HepG2 (cell line): ENCODE data around the gene RSPH9. TPM values are rescaled to one million over a fixed set of nuclear protein-coding genes. Genes with fewer than 3 reads are reported as not detected.

ENCODE experiments used
- ARID5B ChIP-seq: IDR thresholded peaks from 2 replicates; pipeline ENCODE4 v1.4.0; 2020; ENCODE audit warnings: mild to moderate bottlenecking, missing genetic modification reagents
- BRD4 ChIP-seq: sonication (generic); formaldehyde crosslinking; IDR thresholded peaks from 2 replicates; pipeline ENCODE4 v1.4.0; 2020; ENCODE audit warnings: missing genetic modification reagents
- GLMP ChIP-seq: sonication (generic); formaldehyde crosslinking; IDR thresholded peaks from 2 replicates; pipeline ENCODE4 v1.9.0; 2021; ENCODE audit warnings: missing genetic modification reagents, mild to moderate bottlenecking, borderline replicate concordance
- NFE2 ChIP-seq: sonication (generic); formaldehyde crosslinking; IDR thresholded peaks from 2 replicates; pipeline ENCODE4 v1.4.0; 2020; ENCODE audit warnings: missing genetic modification reagents
- NPAS2 ChIP-seq: sonication (generic); formaldehyde crosslinking; IDR thresholded peaks from 2 replicates; pipeline ENCODE4 v1.8.0; 2022; ENCODE audit warnings: mild to moderate bottlenecking, missing genetic modification reagents, borderline replicate concordance
- RFX1 ChIP-seq: fragments of 450-650 bp; IDR thresholded peaks from 2 replicates; pipeline ENCODE4 v1.6.1; 2017
- XBP1 ChIP-seq: sonication (generic); formaldehyde crosslinking; IDR thresholded peaks from 2 replicates; pipeline ENCODE4 v1.5.0; 2020; ENCODE audit warnings: missing genetic modification reagents
- ZNF646 ChIP-seq: sonication (generic); formaldehyde crosslinking; IDR thresholded peaks from 2 replicates; pipeline ENCODE4 v1.9.0; 2021; ENCODE audit warnings: mild to moderate bottlenecking, missing genetic modification reagents
- polyA plus RNA-seq, 8 experiments: library from polyadenylated mRNA; depleted of rRNA in 3 of 8; stranded (reverse) in 7 of 8; unstranded in 1 of 8; fragments of >200 nt; fragmentation: Illumina TruSeq in 4 of 8; extraction: Trizol in 4 of 8; gene quantifications; 2 replicates each; pipeline versions ENCODE4 v1.2.1 to v1.2.3, GENCODE V29; 2011 to 2016; ENCODE audit warnings: low read depth in 4 of 8, missing spikeins in 1 of 8, mixed read lengths in 1 of 8; ENCODE audit not compliant: insufficient read depth in 1 of 8
- total RNA-seq, 5 experiments: library from RNA; depleted of rRNA; stranded (reverse); fragments of >200 nt; fragmentation: Illumina TruSeq; extraction: Trizol; gene quantifications; 2 replicates each; pipeline ENCODE4 v1.2.3, GENCODE V29; 2016; ENCODE audit warnings: low read depth in 1 of 5
- TF ChIP-seq, protein P1 (sequence below): sonication (generic); formaldehyde crosslinking; IDR thresholded peaks from 2 replicates; pipeline ENCODE4 v1.4.0; 2020; ENCODE audit warnings: mild to moderate bottlenecking, missing genetic modification reagents
- TF ChIP-seq, protein P2 (sequence below): sonication (generic); formaldehyde crosslinking; IDR thresholded peaks from 2 replicates; pipeline ENCODE4 v1.4.0; 2020; ENCODE audit warnings: missing genetic modification reagents
- TF ChIP-seq, protein P3 (sequence below): sonication (generic); formaldehyde crosslinking; IDR thresholded peaks from 2 replicates; pipeline ENCODE4 v1.4.0; 2020; ENCODE audit warnings: mild to moderate bottlenecking, missing genetic modification reagents

RSPH9 gene
- total and polyA plus RNA-seq, 2 of the 13 experiments (the other 11 are each of a cell fraction or from before 2014, with no cell fraction given): 0.04 TPM; not detected in 1

DNA sequence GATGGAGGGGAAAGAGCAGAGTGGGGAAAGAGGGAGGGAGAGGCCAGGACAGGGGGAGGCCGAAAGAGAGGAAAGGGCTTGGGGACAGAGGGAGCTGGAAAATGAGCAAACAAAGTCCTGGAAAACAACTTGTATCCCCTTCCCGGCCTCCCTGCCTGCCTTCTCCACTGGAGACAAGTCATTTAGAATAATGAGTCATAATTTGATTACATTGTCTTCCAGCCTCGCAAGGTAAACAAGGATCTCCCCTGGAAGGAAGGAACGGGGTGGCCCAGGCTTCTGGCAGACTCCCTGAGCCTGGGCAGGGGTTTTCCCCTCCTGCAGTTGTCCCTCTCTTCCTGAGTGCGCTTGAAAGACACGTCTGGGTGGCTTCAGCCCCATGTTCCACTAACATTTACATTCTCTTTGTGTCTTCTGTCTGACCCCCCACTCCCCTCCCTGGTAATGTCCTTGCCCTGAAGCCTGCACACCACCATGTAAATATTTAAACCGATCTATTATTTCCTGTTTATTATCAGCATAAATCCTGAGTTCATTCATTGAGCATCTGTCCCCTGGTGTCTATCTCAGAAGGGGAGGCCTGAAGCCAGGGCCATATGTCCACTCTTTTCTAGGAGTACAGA lies 54.8 kb downstream of the RSPH9 start (continued):
- TF ChIP-seq, protein P1, sequence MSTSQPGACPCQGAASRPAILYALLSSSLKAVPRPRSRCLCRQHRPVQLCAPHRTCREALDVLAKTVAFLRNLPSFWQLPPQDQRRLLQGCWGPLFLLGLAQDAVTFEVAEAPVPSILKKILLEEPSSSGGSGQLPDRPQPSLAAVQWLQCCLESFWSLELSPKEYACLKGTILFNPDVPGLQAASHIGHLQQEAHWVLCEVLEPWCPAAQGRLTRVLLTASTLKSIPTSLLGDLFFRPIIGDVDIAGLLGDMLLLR: no peak
- TF ChIP-seq NFE2 (CRISPR knock-in tag): no peak
- TF ChIP-seq GLMP (CRISPR knock-in tag): no peak
- TF ChIP-seq, protein P2, sequence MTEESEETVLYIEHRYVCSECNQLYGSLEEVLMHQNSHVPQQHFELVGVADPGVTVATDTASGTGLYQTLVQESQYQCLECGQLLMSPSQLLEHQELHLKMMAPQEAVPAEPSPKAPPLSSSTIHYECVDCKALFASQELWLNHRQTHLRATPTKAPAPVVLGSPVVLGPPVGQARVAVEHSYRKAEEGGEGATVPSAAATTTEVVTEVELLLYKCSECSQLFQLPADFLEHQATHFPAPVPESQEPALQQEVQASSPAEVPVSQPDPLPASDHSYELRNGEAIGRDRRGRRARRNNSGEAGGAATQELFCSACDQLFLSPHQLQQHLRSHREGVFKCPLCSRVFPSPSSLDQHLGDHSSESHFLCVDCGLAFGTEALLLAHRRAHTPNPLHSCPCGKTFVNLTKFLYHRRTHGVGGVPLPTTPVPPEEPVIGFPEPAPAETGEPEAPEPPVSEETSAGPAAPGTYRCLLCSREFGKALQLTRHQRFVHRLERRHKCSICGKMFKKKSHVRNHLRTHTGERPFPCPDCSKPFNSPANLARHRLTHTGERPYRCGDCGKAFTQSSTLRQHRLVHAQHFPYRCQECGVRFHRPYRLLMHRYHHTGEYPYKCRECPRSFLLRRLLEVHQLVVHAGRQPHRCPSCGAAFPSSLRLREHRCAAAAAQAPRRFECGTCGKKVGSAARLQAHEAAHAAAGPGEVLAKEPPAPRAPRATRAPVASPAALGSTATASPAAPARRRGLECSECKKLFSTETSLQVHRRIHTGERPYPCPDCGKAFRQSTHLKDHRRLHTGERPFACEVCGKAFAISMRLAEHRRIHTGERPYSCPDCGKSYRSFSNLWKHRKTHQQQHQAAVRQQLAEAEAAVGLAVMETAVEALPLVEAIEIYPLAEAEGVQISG (CRISPR knock-in tag): peak; percentile 9; the same call in 1 of the 2 replicates
- no peak for TF ChIP-seq BRD4 (CRISPR knock-in tag)
- peak; percentile 77 for TF ChIP-seq ARID5B (CRISPR knock-in tag)
- no peak for TF ChIP-seq RFX1
- TF ChIP-seq NPAS2 (CRISPR knock-in tag): no peak
- TF ChIP-seq XBP1 (CRISPR knock-in tag): no peak
- TF ChIP-seq, protein P3, sequence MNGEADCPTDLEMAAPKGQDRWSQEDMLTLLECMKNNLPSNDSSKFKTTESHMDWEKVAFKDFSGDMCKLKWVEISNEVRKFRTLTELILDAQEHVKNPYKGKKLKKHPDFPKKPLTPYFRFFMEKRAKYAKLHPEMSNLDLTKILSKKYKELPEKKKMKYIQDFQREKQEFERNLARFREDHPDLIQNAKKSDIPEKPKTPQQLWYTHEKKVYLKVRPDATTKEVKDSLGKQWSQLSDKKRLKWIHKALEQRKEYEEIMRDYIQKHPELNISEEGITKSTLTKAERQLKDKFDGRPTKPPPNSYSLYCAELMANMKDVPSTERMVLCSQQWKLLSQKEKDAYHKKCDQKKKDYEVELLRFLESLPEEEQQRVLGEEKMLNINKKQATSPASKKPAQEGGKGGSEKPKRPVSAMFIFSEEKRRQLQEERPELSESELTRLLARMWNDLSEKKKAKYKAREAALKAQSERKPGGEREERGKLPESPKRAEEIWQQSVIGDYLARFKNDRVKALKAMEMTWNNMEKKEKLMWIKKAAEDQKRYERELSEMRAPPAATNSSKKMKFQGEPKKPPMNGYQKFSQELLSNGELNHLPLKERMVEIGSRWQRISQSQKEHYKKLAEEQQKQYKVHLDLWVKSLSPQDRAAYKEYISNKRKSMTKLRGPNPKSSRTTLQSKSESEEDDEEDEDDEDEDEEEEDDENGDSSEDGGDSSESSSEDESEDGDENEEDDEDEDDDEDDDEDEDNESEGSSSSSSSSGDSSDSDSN: peak; percentile 48; the same call in 1 of the 2 replicates
- TF ChIP-seq ZNF646 (CRISPR knock-in tag): no peak
